Adipocyte (in vitro differentiated cells): ENCODE data around the gene CCR9.

Source experiments
- DNase-seq: peaks from one replicate; pipeline ENCODE4 v3.0.0-alpha.2; 2015; ENCODE audit warnings: low read depth
- H3K27me3 ChIP-seq: replicated peaks from 2 replicates; pipeline ENCODE4 v1.7.0; 2013; ENCODE audit warnings: mild to moderate bottlenecking, low read length, moderate library complexity; ENCODE audit not compliant: control insufficient read depth, insufficient read depth
- H3K36me3 ChIP-seq: 2 replicates; pipeline ENCODE4 v1.7.0; 2013; ENCODE audit warnings: low read length, mild to moderate bottlenecking, moderate library complexity; ENCODE audit not compliant: control insufficient read depth, insufficient read depth, severe bottlenecking
- H3K4me1 ChIP-seq: 2 replicates; pipeline ENCODE4 v1.7.0; 2013; ENCODE audit warnings: mild to moderate bottlenecking, low read length, moderate library complexity; ENCODE audit not compliant: control insufficient read depth, insufficient read depth
- H3K4me3 ChIP-seq: 2 replicates; pipeline ENCODE4 v1.7.0; 2013; ENCODE audit warnings: mild to moderate bottlenecking, low read length, moderate library complexity
- H3K9ac ChIP-seq: 2 replicates; pipeline ENCODE4 v1.7.0; 2013; ENCODE audit warnings: mild to moderate bottlenecking, low read length, moderate library complexity
- H3K9me3 ChIP-seq: 2 replicates; pipeline ENCODE4 v1.7.0; 2013; ENCODE audit warnings: mild to moderate bottlenecking, low read length, moderate library complexity; ENCODE audit not compliant: control insufficient read depth

The CCR9 gene

DNA sequence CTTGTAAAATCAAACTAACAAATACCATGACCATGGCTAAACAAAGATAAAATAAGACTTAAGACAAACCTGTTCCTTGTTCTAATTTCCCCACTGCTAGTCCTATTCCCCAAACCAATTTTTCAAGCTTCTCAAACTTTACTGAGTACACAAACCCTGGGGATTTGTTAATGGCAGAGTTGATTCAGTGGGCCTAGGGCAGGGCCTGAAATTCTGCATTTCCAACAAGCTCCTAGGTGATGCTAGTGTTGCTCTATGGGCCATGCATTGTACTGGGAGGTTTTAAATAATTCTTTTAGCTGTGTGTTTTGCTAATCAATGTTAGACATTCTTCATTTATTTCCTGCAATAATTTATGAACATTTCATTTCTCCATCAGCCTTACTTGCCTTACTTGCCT is 13.3 kb upstream of the CCR9 start:
- Histone ChIP-seq H3K36me3 (no peaks in the 10 kb centered on the region), H3K9me3 (peaks cover 15% of the 10 kb centered on the region), H3K4me3 (no peak overlapping the region), H3K9ac (no peak overlapping the region), H3K27me3 (peaks cover 4% of the 10 kb centered on the region), H3K4me1 (no peaks in the 10 kb centered on the region)
- DNase-seq = no peak

- Histone ChIP-seq H3K9me3 (peaks cover 15% of the 10 kb centered on the region), H3K9ac (no peak overlapping the region), H3K4me3 (no peak overlapping the region), H3K27me3 (peaks cover 4% of the 10 kb centered on the region), H3K4me1 (no peaks in the 10 kb centered on the region), H3K36me3 (no peaks in the 10 kb centered on the region)
- DNase-seq = no peak
Measured at GRCh38 chr3:45873638-45874037, 12.7 kb upstream of the CCR9 start.

GRCh38 chr3:45874677-45875346 is 11.5 kb upstream of the CCR9 start:
- H3K27me3 ChIP-seq = peaks cover 2% of the 10 kb centered on the region
- no peaks in the 10 kb centered on the region for H3K4me1 ChIP-seq
- H3K9me3 ChIP-seq = peaks cover 15% of the 10 kb centered on the region
- H3K4me3 ChIP-seq = no peak overlapping the region
- H3K36me3 ChIP-seq = no peaks in the 10 kb centered on the region
- DNase-seq = no peak
- no peak overlapping the region for H3K9ac ChIP-seq

DNA sequence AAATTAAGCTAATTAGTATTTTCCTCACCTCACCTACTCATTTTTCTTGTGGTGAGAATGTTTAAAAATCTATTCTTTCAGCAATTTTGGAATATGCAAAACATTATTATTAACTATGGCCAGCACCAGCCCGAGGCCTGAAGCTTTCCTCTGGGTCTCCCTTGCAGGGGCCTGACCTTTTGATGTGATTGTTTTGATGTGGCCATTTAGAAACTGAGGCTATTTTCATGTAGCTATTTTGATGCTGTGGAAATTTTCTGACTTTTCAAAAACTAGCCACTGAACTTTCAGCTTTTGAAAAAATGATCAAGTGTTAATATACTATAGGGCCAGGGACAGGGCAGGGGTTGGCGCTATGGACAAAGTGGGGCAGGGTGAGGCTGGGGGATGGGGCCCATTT is 8.2 kb upstream of the CCR9 start:
- Histone ChIP-seq H3K4me3 (no peak overlapping the region), H3K27me3 (peaks cover 3% of the 10 kb centered on the region)

GRCh38 chr3:45880725-45881077 is 5.6 kb upstream of the CCR9 start:
- Histone ChIP-seq H3K27me3 (peaks cover 14% of the 10 kb centered on the region), H3K9ac (no peak overlapping the region), H3K36me3 (no peaks in the 10 kb centered on the region), H3K4me3 (no peak overlapping the region), H3K4me1 (no peaks in the 10 kb centered on the region), H3K9me3 (no peaks in the 10 kb centered on the region)
- DNase-seq = no peak

More for the DNA sequence above, 8.2 kb upstream of the CCR9 start:
- Histone ChIP-seq H3K36me3 (no peaks in the 10 kb centered on the region), H3K9me3 (peaks cover 13% of the 10 kb centered on the region), H3K9ac (no peak overlapping the region), H3K4me1 (no peaks in the 10 kb centered on the region)
- DNase-seq = no peak

DNA sequence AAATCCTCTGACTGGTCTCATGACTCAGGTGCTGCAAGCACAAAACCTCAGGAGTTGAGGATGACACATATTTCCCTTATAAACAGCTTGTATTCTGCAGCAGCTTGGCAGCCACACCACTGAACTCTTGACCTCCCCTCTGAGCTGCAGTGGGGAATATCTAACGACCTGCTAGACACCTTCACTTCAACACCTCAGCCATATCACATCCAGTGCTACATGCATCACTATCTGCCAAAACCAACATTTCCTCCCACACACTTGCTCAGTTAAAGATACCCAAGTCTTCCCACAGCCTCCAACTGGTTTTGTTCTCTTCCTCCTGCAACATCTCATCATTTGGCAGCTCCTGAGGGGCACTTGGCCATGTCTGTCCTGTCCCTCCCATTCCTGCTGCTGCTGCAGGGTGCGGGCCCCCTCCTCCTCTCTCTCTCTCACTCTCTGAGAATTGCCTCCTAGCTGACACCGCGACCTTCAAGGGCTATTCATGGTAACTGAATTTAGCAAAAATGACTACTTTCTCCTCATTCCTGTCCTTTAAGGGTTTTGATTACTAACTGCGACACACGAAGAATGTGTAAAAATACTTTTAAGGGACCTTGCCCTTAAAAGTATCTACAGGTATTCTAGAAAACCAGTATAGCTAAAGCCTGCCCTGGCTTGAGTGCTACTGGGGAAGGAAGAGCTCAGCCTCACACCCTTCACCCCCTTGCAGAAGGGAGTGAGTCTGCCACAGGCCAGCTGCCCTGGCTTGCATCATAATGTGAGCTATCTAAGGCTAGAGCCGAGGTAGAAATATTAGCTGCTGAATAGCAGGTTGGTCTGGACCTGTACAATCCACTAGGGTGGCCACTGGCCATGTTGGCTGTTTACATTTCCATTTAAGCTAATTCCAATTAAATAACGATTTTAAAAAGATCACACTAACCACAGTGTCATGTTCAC is 5.0 kb upstream of the CCR9 start:
- H3K4me3 ChIP-seq = no peak overlapping the region
- no peak for DNase-seq
- peaks cover 14% of the 10 kb centered on the region for H3K27me3 ChIP-seq
- no peaks in the 10 kb centered on the region for H3K4me1 ChIP-seq
- H3K36me3 ChIP-seq = no peaks in the 10 kb centered on the region
- H3K9ac ChIP-seq = no peak overlapping the region
- no peaks in the 10 kb centered on the region for H3K9me3 ChIP-seq

DNA sequence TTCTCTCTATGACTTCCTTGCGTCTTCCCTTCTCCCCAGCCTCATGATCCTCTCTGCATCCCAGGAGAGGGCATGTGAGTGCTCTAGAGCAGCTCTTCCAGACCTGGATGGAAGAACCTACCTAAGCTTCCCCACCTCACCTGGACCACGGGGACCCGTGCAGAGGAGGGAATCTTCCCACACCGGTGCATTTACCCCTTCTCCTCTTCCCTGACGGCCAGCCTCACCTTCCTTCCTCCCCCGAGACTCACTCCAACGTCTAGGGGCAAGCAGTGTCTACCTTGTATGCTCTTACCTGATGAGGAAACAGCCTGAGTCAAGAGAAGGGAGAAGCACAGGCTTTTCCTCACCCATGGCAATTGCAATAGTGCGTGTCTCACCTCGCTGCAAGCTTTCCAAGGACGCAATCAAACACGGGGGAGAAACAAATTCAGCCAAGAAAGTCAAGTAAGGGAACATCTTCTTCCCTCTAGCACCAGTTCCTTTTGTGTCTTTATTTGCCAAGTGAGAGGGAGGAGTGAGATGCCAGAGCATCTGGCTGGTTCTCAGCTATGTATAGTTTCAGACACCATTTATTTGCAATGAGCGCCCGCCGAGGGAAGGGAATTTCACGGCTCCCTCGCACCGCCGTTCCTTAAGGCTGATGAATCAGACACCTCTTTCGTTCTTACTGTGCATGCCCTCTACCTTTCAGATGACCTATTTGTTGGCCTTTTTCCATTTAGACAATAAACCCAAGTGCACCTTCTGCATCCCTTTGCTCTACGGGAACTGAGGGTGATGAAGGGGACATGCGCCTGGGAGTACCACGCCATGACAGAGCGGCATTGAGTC is 1.8 kb upstream of the CCR9 start:
- peaks cover 14% of the 10 kb centered on the region for H3K27me3 ChIP-seq
- DNase-seq = no peak
- no peak overlapping the region for H3K9ac ChIP-seq
- H3K9me3 ChIP-seq = no peaks in the 10 kb centered on the region
- no peaks in the 10 kb centered on the region for H3K4me1 ChIP-seq
- H3K4me3 ChIP-seq = no peak overlapping the region
- H3K36me3 ChIP-seq = no peaks in the 10 kb centered on the region

DNA sequence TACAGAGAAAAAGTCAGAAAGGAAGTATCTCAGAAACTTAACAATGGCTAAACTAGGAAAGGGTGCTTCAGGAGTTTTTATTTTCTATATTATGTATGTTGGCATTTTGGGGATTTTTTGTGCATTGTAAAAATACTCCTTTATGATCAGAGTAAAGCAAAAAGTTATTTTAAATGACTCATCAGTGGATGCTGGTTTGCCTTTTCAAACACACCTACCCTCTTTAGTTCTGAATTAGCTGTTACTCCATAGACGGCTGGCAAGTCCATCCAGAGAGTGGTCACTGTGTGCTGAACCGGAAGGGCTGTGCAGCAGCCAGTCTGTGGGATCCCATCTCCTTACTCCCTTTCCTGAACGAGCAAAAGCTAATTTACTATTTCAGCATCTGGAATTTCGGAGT is 942 bp downstream of the CCR9 start:
- Histone ChIP-seq H3K4me1 (no peaks in the 10 kb centered on the region), H3K4me3 (no peak overlapping the region), H3K36me3 (no peaks in the 10 kb centered on the region), H3K27me3 (peaks cover 12% of the 10 kb centered on the region), H3K9ac (no peak overlapping the region), H3K9me3 (no peaks in the 10 kb centered on the region)
- no peak for DNase-seq

GRCh38 chr3:45887759-45888511 is 1.6 kb downstream of the CCR9 start:
- H3K9me3 ChIP-seq = no peaks in the 10 kb centered on the region
- H3K4me1 ChIP-seq = no peaks in the 10 kb centered on the region
- H3K36me3 ChIP-seq = no peaks in the 10 kb centered on the region
- no peak overlapping the region for H3K4me3 ChIP-seq
- H3K27me3 ChIP-seq = peaks cover 11% of the 10 kb centered on the region
- DNase-seq = no peak
- H3K9ac ChIP-seq = no peak overlapping the region

DNA sequence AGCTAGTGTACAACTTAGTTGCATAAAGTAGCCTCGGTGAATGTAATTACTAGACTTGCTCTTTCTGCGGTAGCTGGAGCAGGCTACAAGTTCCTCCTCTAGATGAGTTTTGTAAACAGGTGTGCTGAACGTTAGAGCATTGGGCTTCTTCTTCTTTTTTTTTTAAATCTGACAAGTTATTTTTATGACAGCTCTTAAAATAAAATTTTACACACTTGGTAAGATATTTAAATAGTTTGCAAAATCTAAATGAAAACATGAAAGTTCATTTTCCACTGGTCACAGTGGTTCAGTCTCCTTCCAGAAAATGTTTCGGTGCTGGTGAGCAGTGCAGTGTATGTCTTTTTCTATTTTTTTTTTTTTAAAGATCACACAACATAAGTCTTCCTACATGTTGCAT is 3.0 kb downstream of the CCR9 start:
- no peak for DNase-seq

More for the DNA sequence above, 3.0 kb downstream of the CCR9 start:
- H3K4me1 ChIP-seq = no peaks in the 10 kb centered on the region
- no peaks in the 10 kb centered on the region for H3K9me3 ChIP-seq
- H3K9ac ChIP-seq = no peak overlapping the region
- H3K4me3 ChIP-seq = no peak overlapping the region
- H3K36me3 ChIP-seq = no peaks in the 10 kb centered on the region
- peaks cover 5% of the 10 kb centered on the region for H3K27me3 ChIP-seq
